Lower lobe of right lung (tissue), 2 donors: ENCODE data around the gene FBXO2. TPM values are rescaled to one million over a fixed set of nuclear protein-coding genes. Genes with fewer than 3 reads are reported as not detected.

Source experiments
- ATAC-seq, 2 donors: fragments of 200-7000 bp; cut with Tn5 transposase; one replicate each; pipeline ENCODE4 v1.9.1; 2020 to 2022; ENCODE audit warnings: mild to moderate bottlenecking in 2 of 2, moderate library complexity in 2 of 2
- DNase-seq: peaks from one replicate; pipeline ENCODE4 v3.0.0-alpha.2; 2020
- H3K27ac ChIP-seq: fragments of 200-600 bp; one replicate; pipeline ENCODE4 v1.8.0; 2022
- H3K27me3 ChIP-seq: fragments of 200-600 bp; one replicate; pipeline ENCODE4 v1.8.0; 2022; ENCODE audit warnings: low read depth
- H3K36me3 ChIP-seq: fragments of 200-600 bp; one replicate; pipeline ENCODE4 v1.8.0; 2022; ENCODE audit warnings: mild to moderate bottlenecking
- H3K4me1 ChIP-seq: fragments of 200-600 bp; one replicate; pipeline ENCODE4 v1.8.0; 2022
- H3K4me3 ChIP-seq: fragments of 200-600 bp; one replicate; pipeline ENCODE4 v1.8.0; 2022; ENCODE audit warnings: mild to moderate bottlenecking
- H3K9me3 ChIP-seq: fragments of 200-600 bp; one replicate; pipeline ENCODE4 v1.8.0; 2022
- CTCF ChIP-seq: fragments of 200-600 bp; IDR thresholded peaks from one replicate; pipeline ENCODE4 v1.8.0; 2022; ENCODE audit warnings: antibody characterized with exemption, mild to moderate bottlenecking
- intact Hi-C: fragments of 100-400 bp; cut with DNase I; formaldehyde crosslinking; loops from one replicate; pipeline ENCODE4 v1.11.0; 2022
- total RNA-seq: library from RNA; stranded (reverse); fragmentation: NEBNext Ultra II Directional; extraction: Animal tissue kit (Norgen Biotek cat#: 25700); gene quantifications from one replicate; pipeline ENCODE4 v1.2.1, GENCODE V29; 2021
- donor health status: DM: no; HTN: yes; CAD: no; lungs with severe emphysema.

FBXO2 gene
- total RNA-seq, 1 donor from 2014 or later = 13.4 TPM

GRCh38 chr1:11623702-11624101 lies 30.5 kb downstream of the FBXO2 start:
- DNase-seq = no peak
- Histone ChIP-seq H3K9me3 (no peaks in the 10 kb centered on the region), H3K4me1 (no peaks in the 10 kb centered on the region), H3K27ac (no peak overlapping the region), H3K36me3 (no peaks in the 10 kb centered on the region), H3K27me3 (peaks cover 16% of the 10 kb centered on the region), H3K4me3 (no peak overlapping the region)
- ATAC-seq = no peak
- intact Hi-C loops = no loop called here
- no peak for TF ChIP-seq CTCF

GRCh38 chr1:11622398-11622797 lies 31.8 kb downstream of the FBXO2 start:
- Histone ChIP-seq H3K36me3 (no peaks in the 10 kb centered on the region), H3K4me1 (no peaks in the 10 kb centered on the region), H3K4me3 (no peak overlapping the region), H3K27ac (no peak overlapping the region), H3K9me3 (no peaks in the 10 kb centered on the region), H3K27me3 (peaks cover 10% of the 10 kb centered on the region)
- intact Hi-C loops = no loop called here
- TF ChIP-seq CTCF = no peak
- DNase-seq (no peak), ATAC-seq (no peak)

GRCh38 chr1:11620924-11621323 lies 33.3 kb downstream of the FBXO2 start:
- intact Hi-C loops = no loop called here
- H3K4me3 ChIP-seq = no peak overlapping the region
- no peak overlapping the region for H3K27ac ChIP-seq
- no peaks in the 10 kb centered on the region for H3K9me3 ChIP-seq
- no peaks in the 10 kb centered on the region for H3K4me1 ChIP-seq
- DNase-seq = no peak
- TF ChIP-seq CTCF = no peak
- no peak for ATAC-seq
- H3K27me3 ChIP-seq = peaks cover 10% of the 10 kb centered on the region
- H3K36me3 ChIP-seq = no peaks in the 10 kb centered on the region

GRCh38 chr1:11620405-11620804 lies 33.8 kb downstream of the FBXO2 start:
- no peaks in the 10 kb centered on the region for H3K9me3 ChIP-seq
- intact Hi-C loops = no loop called here
- no peaks in the 10 kb centered on the region for H3K4me1 ChIP-seq
- peaks cover 10% of the 10 kb centered on the region for H3K27me3 ChIP-seq
- no peaks in the 10 kb centered on the region for H3K36me3 ChIP-seq
- ATAC-seq (no peak), DNase-seq (no peak)
- no peak for TF ChIP-seq CTCF
- H3K4me3 ChIP-seq = no peak overlapping the region
- no peak overlapping the region for H3K27ac ChIP-seq

GRCh38 chr1:11617741-11618140 lies 36.5 kb downstream of the FBXO2 start:
- H3K36me3 ChIP-seq = no peaks in the 10 kb centered on the region
- H3K4me3 ChIP-seq = no peak overlapping the region
- H3K27ac ChIP-seq = no peak overlapping the region
- no peaks in the 10 kb centered on the region for H3K9me3 ChIP-seq
- TF ChIP-seq CTCF = no peak
- ATAC-seq = no peak
- H3K4me1 ChIP-seq = no peaks in the 10 kb centered on the region
- intact Hi-C loops = no loop called here
- H3K27me3 ChIP-seq = peaks cover 6% of the 10 kb centered on the region
- no peak for DNase-seq

GRCh38 chr1:11617314-11617713 lies 36.9 kb downstream of the FBXO2 start:
- intact Hi-C loops = no loop called here

More at GRCh38 chr1:11617314-11617713, 36.9 kb downstream of the FBXO2 start:
- Histone ChIP-seq H3K4me3 (no peak overlapping the region), H3K4me1 (no peaks in the 10 kb centered on the region), H3K27ac (no peak overlapping the region), H3K36me3 (no peaks in the 10 kb centered on the region), H3K27me3 (peaks cover 3% of the 10 kb centered on the region), H3K9me3 (no peaks in the 10 kb centered on the region)
- no peak for ATAC-seq
- no peak for DNase-seq
- TF ChIP-seq CTCF = no peak
